ENCODE measurements around the gene ANKRD29. TPM values are rescaled to one million over a fixed set of nuclear protein-coding genes. Genes with fewer than 3 reads are reported as not detected.

Gene ANKRD29
- total and polyA plus RNA-seq, 12 donors, result 2.1 to 11.5 (median 6.0) TPM

DNA sequence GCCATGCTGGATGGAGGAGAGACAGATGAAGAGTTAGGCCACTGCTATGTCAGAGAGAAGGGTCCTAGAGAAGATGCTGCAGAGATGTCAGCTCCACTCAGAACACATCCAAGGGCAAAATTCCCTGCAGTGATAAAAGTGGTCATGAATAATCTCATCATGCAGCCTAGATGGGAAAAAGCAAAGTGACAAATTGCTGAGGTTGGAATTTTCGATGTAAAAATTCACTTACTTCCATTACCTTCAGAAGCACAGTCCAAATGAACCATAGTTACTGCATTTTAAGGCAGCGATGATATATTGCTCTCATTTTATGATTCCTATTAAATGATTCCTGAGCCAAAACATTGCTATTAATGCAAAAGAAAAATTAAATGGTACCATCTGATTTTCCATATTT is 16.4 kb downstream of the ANKRD29 start:
- Histone ChIP-seq H3K27ac (no peak overlapping the region), H3K4me1 (peaks cover 5 to 39% (median 25%) of the 10 kb centered on the region in 9 donors), H3K27me3 (no peaks in the 10 kb centered on the region), H3K4me3 (no peak overlapping the region), H3K36me3 (peaks cover 0 to 19% (median 0%) of the 10 kb centered on the region in 9 donors), H3K9me3 (peaks cover 0 to 11% (median 0%) of the 10 kb centered on the region in 11 donors)
- intact Hi-C loops (cut with DNase I), result no loop called here
- 94 to 96% methylated on average over 2 of the region's 2 CpGs for WGBS, 2 donors
- DNase-seq (no peak), ATAC-seq (no peak)
- TF ChIP-seq, protein P1, sequence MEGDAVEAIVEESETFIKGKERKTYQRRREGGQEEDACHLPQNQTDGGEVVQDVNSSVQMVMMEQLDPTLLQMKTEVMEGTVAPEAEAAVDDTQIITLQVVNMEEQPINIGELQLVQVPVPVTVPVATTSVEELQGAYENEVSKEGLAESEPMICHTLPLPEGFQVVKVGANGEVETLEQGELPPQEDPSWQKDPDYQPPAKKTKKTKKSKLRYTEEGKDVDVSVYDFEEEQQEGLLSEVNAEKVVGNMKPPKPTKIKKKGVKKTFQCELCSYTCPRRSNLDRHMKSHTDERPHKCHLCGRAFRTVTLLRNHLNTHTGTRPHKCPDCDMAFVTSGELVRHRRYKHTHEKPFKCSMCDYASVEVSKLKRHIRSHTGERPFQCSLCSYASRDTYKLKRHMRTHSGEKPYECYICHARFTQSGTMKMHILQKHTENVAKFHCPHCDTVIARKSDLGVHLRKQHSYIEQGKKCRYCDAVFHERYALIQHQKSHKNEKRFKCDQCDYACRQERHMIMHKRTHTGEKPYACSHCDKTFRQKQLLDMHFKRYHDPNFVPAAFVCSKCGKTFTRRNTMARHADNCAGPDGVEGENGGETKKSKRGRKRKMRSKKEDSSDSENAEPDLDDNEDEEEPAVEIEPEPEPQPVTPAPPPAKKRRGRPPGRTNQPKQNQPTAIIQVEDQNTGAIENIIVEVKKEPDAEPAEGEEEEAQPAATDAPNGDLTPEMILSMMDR (IDR thresholded peaks at IDR 0.05), result no peak

- intact Hi-C loops (cut with DNase I), result no loop called here
These were observed 17.0 kb downstream of the ANKRD29 start for GRCh38 chr18:23645568-23646175.

GRCh38 chr18:23643815-23644490 is 18.8 kb downstream of the ANKRD29 start:
- Histone ChIP-seq H3K27ac (no peak overlapping the region), H3K36me3 (peaks cover 0 to 19% (median 0%) of the 10 kb centered on the region in 9 donors), H3K4me3 (no peak overlapping the region), H3K4me1 (peaks cover 0 to 17% (median 6%) of the 10 kb centered on the region in 9 donors), H3K27me3 (no peaks in the 10 kb centered on the region), H3K9me3 (peaks cover 0 to 11% (median 0%) of the 10 kb centered on the region in 11 donors)
- TF ChIP-seq, protein P1 (IDR thresholded peaks at IDR 0.05), result no peak
- ATAC-seq, result no peak
- WGBS, 2 donors, result 89 to 91% methylated on average over 2 of the region's 2 CpGs
- no peak for DNase-seq
- intact Hi-C loops (cut with DNase I), result no loop called here

More at GRCh38 chr18:23645568-23646175, 17.0 kb downstream of the ANKRD29 start:
- ATAC-seq (no peak), DNase-seq (no peak)
- H3K9me3 ChIP-seq, result peaks cover 0 to 11% (median 0%) of the 10 kb centered on the region in 11 donors
- TF ChIP-seq, protein P1 (IDR thresholded peaks at IDR 0.05), result no peak
- 83 to 95% methylated on average over 4 of the region's 4 CpGs for whole genome bisulfite sequencing, 2 donors
- H3K27ac ChIP-seq, result no peak overlapping the region
- H3K27me3 ChIP-seq, result no peaks in the 10 kb centered on the region
- H3K4me3 ChIP-seq, result no peak overlapping the region
- H3K4me1 ChIP-seq, result peaks cover 4 to 33% (median 18%) of the 10 kb centered on the region in 9 donors
- H3K36me3 ChIP-seq, result peaks cover 0 to 19% (median 0%) of the 10 kb centered on the region in 9 donors

GRCh38 chr18:23641937-23642666 is 20.6 kb downstream of the ANKRD29 start:
- Histone ChIP-seq H3K4me1 (no peaks in the 10 kb centered on the region), H3K4me3 (no peak overlapping the region), H3K36me3 (peaks cover 0 to 19% (median 0%) of the 10 kb centered on the region in 9 donors), H3K27me3 (no peaks in the 10 kb centered on the region), H3K27ac (no peak overlapping the region), H3K9me3 (peaks cover 0 to 11% (median 0%) of the 10 kb centered on the region in 11 donors)
- intact Hi-C loops (cut with DNase I), result no loop called here
- no peak for ATAC-seq
- 97 to 98% methylated on average over 11 of the region's 11 CpGs for WGBS, 2 donors
- no peak for DNase-seq
- TF ChIP-seq, protein P1 (IDR thresholded peaks at IDR 0.05), result no peak

Data from heart right ventricle (tissue), 16 donors.